PC-3 (cell line): Measurements from ENCODE around the gene RTN4RL1. TPM values are rescaled to one million over a fixed set of nuclear protein-coding genes. Genes with fewer than 3 reads are reported as not detected.
A peak's percentile ranks its signal among the peaks of the same experiment; 100 is the strongest.

Source experiments
- ATAC-seq: fragments of 200-7000 bp; cut with Tn5 transposase; 2 replicates; pipeline ENCODE4 v1.9.1; 2020; ENCODE audit warnings: mild to moderate bottlenecking, moderate library complexity
- BruUV-seq: library from RNA; stranded (reverse); fragments of 400-500 nt; replicated peaks from 2 replicates; lab custom pipeline; 2021; lab: Mats Ljungman, UMichigan
- CTCF ChIA-PET: fragments of 300-600 bp; sonication (Branson Sonifier 250); formaldehyde crosslinking; loops from one replicate; lab custom pipeline; 2022; ENCODE audit warnings: antibody characterized with exemption; lab: Charles Lee
- POLR2A ChIA-PET: fragments of 300-600 bp; sonication (Branson Sonifier 250); formaldehyde crosslinking; loops from one replicate; lab custom pipeline; 2022; ENCODE audit warnings: antibody characterized with exemption; ENCODE audit not compliant: unreplicated experiment; lab: Charles Lee
- DNase-seq: peaks from one replicate; pipeline ENCODE4 v3.0.0-alpha.2; 2015
- H2AFZ ChIP-seq: fragments of 300-600 bp; sonication (generic); 2 replicates; pipeline ENCODE4 v1.6.0; 2016; ENCODE audit warnings: antibody characterized with exemption, low read length
- H3F3A ChIP-seq: fragments of 300-600 bp; sonication (generic); one replicate; pipeline ENCODE4 v1.6.0; 2017; ENCODE audit warnings: antibody characterized with exemption, low read length, control low read depth, mild to moderate bottlenecking; ENCODE audit not compliant: unreplicated experiment
- H3K27ac ChIP-seq: fragments of 300-600 bp; sonication (generic); 2 replicates; pipeline ENCODE4 v1.5.1; 2016; ENCODE audit warnings: mild to moderate bottlenecking, low read length
- H3K27me3 ChIP-seq: fragments of 300-600 bp; sonication (generic); 2 replicates; pipeline ENCODE4 v1.6.1; 2016; ENCODE audit warnings: low read length, mixed read lengths
- H3K36me3 ChIP-seq: fragments of 300-600 bp; sonication (generic); 2 replicates; pipeline ENCODE4 v1.6.1; 2016; ENCODE audit warnings: low read depth, mixed run types, low read length, mixed read lengths
- H3K4me1 ChIP-seq: fragments of 300-600 bp; sonication (generic); 2 replicates; pipeline ENCODE4 v1.5.1; 2016; ENCODE audit warnings: low read length; ENCODE audit not compliant: insufficient read depth
- H3K4me2 ChIP-seq: fragments of 300-600 bp; sonication (generic); 2 replicates; pipeline ENCODE4 v1.6.0; 2016; ENCODE audit warnings: low read length
- H3K4me3 ChIP-seq: fragments of 300-600 bp; sonication (generic); 2 replicates; pipeline ENCODE4 v1.5.1; 2016; ENCODE audit warnings: mild to moderate bottlenecking, low read length, mixed read lengths
- H3K79me2 ChIP-seq: fragments of 300-600 bp; sonication (generic); 2 replicates; pipeline ENCODE4 v1.6.1; 2017; ENCODE audit warnings: low read length, mixed read lengths
- H3K9ac ChIP-seq: fragments of 300-600 bp; sonication (generic); 2 replicates; pipeline ENCODE4 v1.6.0; 2016; ENCODE audit warnings: mild to moderate bottlenecking, low read length
- H3K9me2 ChIP-seq: fragments of 300-600 bp; sonication (generic); replicated peaks from 2 replicates; pipeline ENCODE4 v1.6.1; 2016; ENCODE audit warnings: mixed run types, low read length, mixed read lengths
- H3K9me3 ChIP-seq: fragments of 300-600 bp; sonication (generic); 2 replicates; pipeline ENCODE4 v1.6.1; 2016; ENCODE audit warnings: low read length, mixed read lengths
- H4K20me1 ChIP-seq: fragments of 300-600 bp; sonication (generic); 2 replicates; pipeline ENCODE4 v1.6.1; 2016; ENCODE audit warnings: low read length, mixed read lengths
- CTCF ChIP-seq: fragments of 300-600 bp; sonication (generic); conservative IDR thresholded peaks from 2 replicates; pipeline ENCODE4 v1.5.1; 2017; ENCODE audit warnings: antibody characterized with exemption, low read depth, mild to moderate bottlenecking, low read length
- EZH2 ChIP-seq: fragments of 300-600 bp; sonication (generic); IDR thresholded peaks from one replicate; pipeline ENCODE4 v1.6.1; 2017; ENCODE audit warnings: antibody characterized with exemption, mild to moderate bottlenecking, low read length; ENCODE audit not compliant: unreplicated experiment
- EZH2phosphoT487 ChIP-seq: fragments of 300-600 bp; sonication (generic); IDR thresholded peaks from 2 replicates; pipeline ENCODE4 v1.6.1; 2018; ENCODE audit warnings: mild to moderate bottlenecking, antibody characterized with exemption, low read length, borderline replicate concordance
- intact Hi-C: fragments of 100-400 bp; cut with micrococcal nuclease; formaldehyde crosslinking; loops from 2 replicates; pipeline ENCODE4 v1.9.0; 2023
- total RNA-seq: library from RNA; depleted of rRNA; stranded (reverse); fragments of >200 nt; gene quantifications from 2 replicates; pipeline ENCODE4 v1.2.3, GENCODE V29; 2014

The RTN4RL1 gene
- total RNA-seq, 1 experiment from 2014 or later = 6.9 TPM

DNA sequence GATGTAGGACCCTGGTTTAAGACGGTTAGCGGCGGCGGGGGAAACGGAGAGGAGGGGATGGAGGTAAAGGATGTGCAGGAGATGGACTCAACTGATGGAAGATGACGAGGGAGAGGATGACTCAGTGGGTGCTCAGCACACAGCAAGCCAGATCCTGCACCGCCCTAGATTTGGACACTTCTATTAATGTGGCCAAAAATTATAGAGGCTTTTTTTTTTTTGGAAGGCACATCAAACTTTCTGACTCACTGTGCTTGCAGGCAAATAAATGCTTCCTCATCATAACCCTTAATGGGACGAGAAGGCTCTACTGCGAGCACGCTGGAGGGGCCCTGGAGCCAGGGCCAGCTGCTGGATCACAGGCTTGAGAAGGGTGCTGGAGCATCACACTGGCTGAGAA, 36.0 kb downstream of the RTN4RL1 start:
- DNase-seq (peak; percentile 92), ATAC-seq (peak; percentile 99)
- peak overlapping the region; percentile 48 for H3K9ac ChIP-seq
- intact Hi-C loops = no loop called here
- H2AFZ ChIP-seq = peak overlapping the region; percentile 69
- TF ChIP-seq CTCF (no peak), EZH2phosphoT487 (no peak), EZH2 (no peak)
- H3K27me3 ChIP-seq = no peaks in the 10 kb centered on the region
- 0 out of 2 replicates have a peak, but pooled peaks cover 6% of the 10 kb centered on the region for H3K79me2 ChIP-seq
- no peaks in the 10 kb centered on the region for H4K20me1 ChIP-seq
- peak overlapping the region; percentile 76 for H3K4me2 ChIP-seq
- peak overlapping the region; percentile 79 for H3K27ac ChIP-seq
- no TSS peak for BruUV-seq
- CTCF ChIA-PET = no interaction called here
- H3K36me3 ChIP-seq = no peaks in the 10 kb centered on the region
- POLR2A ChIA-PET = no interaction called here
- peaks cover 15% of the 10 kb centered on the region for H3K4me1 ChIP-seq
- no peaks in the 10 kb centered on the region for H3F3A ChIP-seq
- no peaks in the 10 kb centered on the region for H3K9me2 ChIP-seq
- H3K9me3 ChIP-seq = no peaks in the 10 kb centered on the region
- peak overlapping the region; percentile 53 for H3K4me3 ChIP-seq

DNA sequence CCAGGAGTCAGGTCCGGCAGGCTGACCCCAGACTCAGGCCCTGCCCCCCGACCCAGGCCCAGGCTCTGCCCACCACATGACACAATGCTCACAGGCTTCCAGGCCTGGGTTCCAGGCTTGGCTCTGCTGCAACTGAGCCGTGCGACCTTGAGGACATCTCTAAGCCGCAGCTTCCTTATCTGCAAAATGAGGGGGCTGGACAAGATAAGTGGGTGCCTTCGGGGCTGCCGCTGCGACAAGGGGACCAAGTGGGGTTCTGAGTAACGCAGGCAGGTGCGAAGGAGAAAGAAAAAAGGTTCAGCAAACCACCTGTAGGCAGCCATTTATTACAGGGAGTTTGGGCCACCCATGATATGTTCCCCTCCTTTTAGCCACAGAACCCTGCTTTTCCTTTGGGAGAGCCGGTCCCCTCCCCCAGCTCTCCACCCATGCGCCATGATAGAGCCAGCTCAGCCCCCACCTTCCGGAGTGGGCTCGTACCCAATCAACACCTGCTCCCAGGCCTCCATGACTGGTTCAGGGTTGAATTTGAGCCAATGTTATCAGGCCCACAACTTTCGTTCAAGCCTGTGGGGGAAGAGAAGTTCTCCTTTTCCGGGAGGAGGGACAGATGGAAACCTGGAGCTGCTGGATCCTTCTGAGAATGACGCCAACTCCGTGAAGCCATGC, 38.2 kb downstream of the RTN4RL1 start:
- no peaks in the 10 kb centered on the region for H3K9me3 ChIP-seq
- intact Hi-C loops = no loop called here
- no peaks in the 10 kb centered on the region for H3K36me3 ChIP-seq
- no peaks in the 10 kb centered on the region for H3K27me3 ChIP-seq
- no peak overlapping the region for H3K9ac ChIP-seq
- CTCF ChIA-PET = no interaction called here
- H3K9me2 ChIP-seq = no peaks in the 10 kb centered on the region
- H3K4me2 ChIP-seq = no peak overlapping the region
- peaks cover 16% of the 10 kb centered on the region for H3K4me1 ChIP-seq
- POLR2A ChIA-PET = no interaction called here
- no TSS peak for BruUV-seq
- DNase-seq (no peak), ATAC-seq (no peak)
- H3F3A ChIP-seq = no peaks in the 10 kb centered on the region
- no peaks in the 10 kb centered on the region for H4K20me1 ChIP-seq
- no peak overlapping the region for H3K27ac ChIP-seq
- 0 out of 2 replicates have a peak, but pooled peaks cover 6% of the 10 kb centered on the region for H3K79me2 ChIP-seq
- TF ChIP-seq CTCF = no peak
- no peak for TF ChIP-seq EZH2
- TF ChIP-seq EZH2phosphoT487 = no peak
- H2AFZ ChIP-seq = no peak overlapping the region
- H3K4me3 ChIP-seq = no peak overlapping the region

- no TSS peak for BruUV-seq
- H3K4me3 ChIP-seq = no peak overlapping the region
These were observed 39.4 kb downstream of the RTN4RL1 start for GRCh38 chr17:1985686-1986085.

More at GRCh38 chr17:1985686-1986085, 39.4 kb downstream of the RTN4RL1 start:
- intact Hi-C loops = no loop called here
- Histone ChIP-seq H3K36me3 (no peaks in the 10 kb centered on the region), H3K27ac (no peak overlapping the region), H3F3A (no peaks in the 10 kb centered on the region), H3K4me2 (no peak overlapping the region), H3K9ac (no peak overlapping the region), H3K27me3 (no peaks in the 10 kb centered on the region), H3K4me1 (peaks cover 23% of the 10 kb centered on the region), H3K9me2 (no peaks in the 10 kb centered on the region), H2AFZ (no peak overlapping the region), H3K9me3 (no peaks in the 10 kb centered on the region), H4K20me1 (no peaks in the 10 kb centered on the region), H3K79me2 (0 out of 2 replicates have a peak, but pooled peaks cover 6% of the 10 kb centered on the region)
- no peak for DNase-seq
- ChIA-PET POLR2A (no interaction called here), CTCF (no interaction called here)
- no peak for TF ChIP-seq EZH2phosphoT487
- no peak for TF ChIP-seq EZH2
- no peak for TF ChIP-seq CTCF
- ATAC-seq = no peak
